ENCODE data around the gene TRERF1. TPM values are rescaled to one million over a fixed set of nuclear protein-coding genes. Genes with fewer than 3 reads are reported as not detected.

Gene TRERF1
- polyA plus RNA-seq, 1 of the 3 experiments (the other 2 are of a cell fraction) = 3.6 TPM

DNA sequence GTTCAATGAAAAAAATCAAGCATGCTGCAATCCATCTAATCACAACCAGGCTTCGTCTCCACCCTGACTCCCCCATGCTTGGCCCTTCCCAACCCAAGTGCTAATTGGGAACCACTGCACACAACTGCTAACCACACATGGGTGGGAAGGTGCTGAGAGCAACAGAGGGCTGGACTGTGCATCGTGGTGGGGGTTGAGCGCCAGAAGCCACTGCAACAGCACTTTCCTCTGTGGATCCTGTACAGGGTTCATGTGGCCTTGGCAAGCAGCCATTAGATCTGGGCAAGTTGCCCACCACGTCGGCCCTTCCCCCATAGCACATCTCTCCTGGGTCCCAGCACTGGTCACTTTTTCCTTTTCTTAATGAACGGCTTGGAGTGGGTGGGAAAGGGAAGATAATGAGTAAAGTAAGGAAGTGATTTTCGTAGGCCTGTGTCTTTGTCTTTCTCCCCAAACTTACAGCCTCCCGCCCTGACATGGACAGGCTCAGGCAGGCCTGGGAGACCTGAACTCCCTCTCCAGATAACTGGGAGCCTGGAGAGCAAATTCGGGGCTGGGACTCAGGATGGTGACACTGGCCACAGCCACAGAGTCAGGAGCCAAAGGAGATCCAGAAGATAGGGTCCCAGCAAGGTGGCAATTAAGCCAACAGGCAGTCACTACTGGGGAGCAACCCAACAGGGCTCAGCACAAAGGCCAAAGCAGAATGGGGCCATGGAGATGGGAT lies 199.7 kb downstream of the TRERF1 start (continued):
- TF ChIP-seq, protein P1, sequence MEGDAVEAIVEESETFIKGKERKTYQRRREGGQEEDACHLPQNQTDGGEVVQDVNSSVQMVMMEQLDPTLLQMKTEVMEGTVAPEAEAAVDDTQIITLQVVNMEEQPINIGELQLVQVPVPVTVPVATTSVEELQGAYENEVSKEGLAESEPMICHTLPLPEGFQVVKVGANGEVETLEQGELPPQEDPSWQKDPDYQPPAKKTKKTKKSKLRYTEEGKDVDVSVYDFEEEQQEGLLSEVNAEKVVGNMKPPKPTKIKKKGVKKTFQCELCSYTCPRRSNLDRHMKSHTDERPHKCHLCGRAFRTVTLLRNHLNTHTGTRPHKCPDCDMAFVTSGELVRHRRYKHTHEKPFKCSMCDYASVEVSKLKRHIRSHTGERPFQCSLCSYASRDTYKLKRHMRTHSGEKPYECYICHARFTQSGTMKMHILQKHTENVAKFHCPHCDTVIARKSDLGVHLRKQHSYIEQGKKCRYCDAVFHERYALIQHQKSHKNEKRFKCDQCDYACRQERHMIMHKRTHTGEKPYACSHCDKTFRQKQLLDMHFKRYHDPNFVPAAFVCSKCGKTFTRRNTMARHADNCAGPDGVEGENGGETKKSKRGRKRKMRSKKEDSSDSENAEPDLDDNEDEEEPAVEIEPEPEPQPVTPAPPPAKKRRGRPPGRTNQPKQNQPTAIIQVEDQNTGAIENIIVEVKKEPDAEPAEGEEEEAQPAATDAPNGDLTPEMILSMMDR (IDR thresholded peaks at IDR 0.05) = no peak
- TF ChIP-seq POLR2AphosphoS5 (IDR thresholded peaks at IDR 0.05; ENCODE audit: low read depth, low read length) (peak; percentile 12; the same call in 1 of the 2 replicates), ELF1 (IDR thresholded peaks at IDR 0.05) (no peak), FOSL2 (IDR thresholded peaks at IDR 0.05; ENCODE audit: borderline replicate concordance, low read depth) (no peak), FOXJ3 (CRISPR knock-in tag; IDR thresholded peaks at IDR 0.05) (peak; percentile 77; the same call in 1 of the 2 replicates), NRF1 (IDR thresholded peaks at IDR 0.05; ENCODE audit: low read depth, low read length) (no peak), GATA2 (CRISPR knock-in tag; IDR thresholded peaks at IDR 0.05) (peak; percentile 34), MEF2A (IDR thresholded peaks at IDR 0.05; ENCODE audit: borderline replicate concordance, low read depth) (no peak), CHD2 (IDR thresholded peaks at IDR 0.05; ENCODE audit: low read length, partially characterized antibody) (peak; percentile 95), TCF12 (IDR thresholded peaks at IDR 0.05) (0 out of 2 replicates have a peak, but pooled peaks have one; percentile 20), SIN3A (IDR thresholded peaks at IDR 0.05; ENCODE audit: borderline replicate concordance, low read depth, low read length) (no peak), TAF1 (IDR thresholded peaks at IDR 0.05; ENCODE audit: borderline replicate concordance, low read depth, low read length) (no peak), MXI1 (IDR thresholded peaks at IDR 0.05; ENCODE audit: low read depth, low read length) (peak; percentile 66; the same call in 1 of the 2 replicates)

DNA sequence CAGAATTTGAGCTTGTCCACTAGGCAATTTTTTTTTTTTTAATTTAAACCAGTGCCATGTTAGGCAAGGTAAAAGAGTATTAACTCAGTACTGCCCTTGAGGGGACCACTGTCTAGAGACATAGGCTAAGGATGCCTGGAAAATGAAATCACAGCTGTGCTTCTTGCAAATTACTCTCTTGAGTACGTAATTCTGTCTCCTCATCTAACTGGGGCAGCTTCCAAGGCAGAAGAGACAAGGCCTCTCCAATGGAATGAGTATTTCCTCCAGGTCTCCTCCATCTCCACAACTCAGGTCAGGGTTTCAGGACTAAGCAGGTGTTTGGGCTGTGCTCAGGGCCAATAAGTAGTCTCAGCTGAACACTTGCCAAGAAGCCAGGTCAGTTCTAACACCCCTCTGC lies 200.2 kb downstream of the TRERF1 start:
- H3K9ac ChIP-seq = no peak overlapping the region
- H4K20me1 ChIP-seq (ENCODE audit: insufficient read depth) = no peaks in the 10 kb centered on the region
- no peak overlapping the region for H3K4me2 ChIP-seq
- H3K9me2 ChIP-seq = no peaks in the 10 kb centered on the region
- peaks cover 12 to 21% of the 10 kb centered on the region in 2 experiments; a peak in 1 of 4 replicates for H3K4me1 ChIP-seq (ENCODE audit: control insufficient read depth in 1 of 2, insufficient read depth in 2 of 2, low read depth in 1 of 2, low read length in 1 of 2)
- TF ChIP-seq, protein P2, sequence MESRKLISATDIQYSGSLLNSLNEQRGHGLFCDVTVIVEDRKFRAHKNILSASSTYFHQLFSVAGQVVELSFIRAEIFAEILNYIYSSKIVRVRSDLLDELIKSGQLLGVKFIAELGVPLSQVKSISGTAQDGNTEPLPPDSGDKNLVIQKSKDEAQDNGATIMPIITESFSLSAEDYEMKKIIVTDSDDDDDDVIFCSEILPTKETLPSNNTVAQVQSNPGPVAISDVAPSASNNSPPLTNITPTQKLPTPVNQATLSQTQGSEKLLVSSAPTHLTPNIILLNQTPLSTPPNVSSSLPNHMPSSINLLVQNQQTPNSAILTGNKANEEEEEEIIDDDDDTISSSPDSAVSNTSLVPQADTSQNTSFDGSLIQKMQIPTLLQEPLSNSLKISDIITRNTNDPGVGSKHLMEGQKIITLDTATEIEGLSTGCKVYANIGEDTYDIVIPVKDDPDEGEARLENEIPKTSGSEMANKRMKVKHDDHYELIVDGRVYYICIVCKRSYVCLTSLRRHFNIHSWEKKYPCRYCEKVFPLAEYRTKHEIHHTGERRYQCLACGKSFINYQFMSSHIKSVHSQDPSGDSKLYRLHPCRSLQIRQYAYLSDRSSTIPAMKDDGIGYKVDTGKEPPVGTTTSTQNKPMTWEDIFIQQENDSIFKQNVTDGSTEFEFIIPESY (IDR thresholded peaks at IDR 0.05; ENCODE audit: borderline replicate concordance, low read depth) = no peak
- TF ChIP-seq TCF12 (IDR thresholded peaks at IDR 0.05) (no peak), CHD2 (IDR thresholded peaks at IDR 0.05; ENCODE audit: low read length, partially characterized antibody) (no peak), TEAD4 (IDR thresholded peaks at IDR 0.05; ENCODE audit: borderline replicate concordance, insufficient read depth) (no peak), FOXJ3 (CRISPR knock-in tag; IDR thresholded peaks at IDR 0.05) (no peak), GABPA (IDR thresholded peaks at IDR 0.05; ENCODE audit: low read depth) (no peak)
- TF ChIP-seq, protein P3, sequence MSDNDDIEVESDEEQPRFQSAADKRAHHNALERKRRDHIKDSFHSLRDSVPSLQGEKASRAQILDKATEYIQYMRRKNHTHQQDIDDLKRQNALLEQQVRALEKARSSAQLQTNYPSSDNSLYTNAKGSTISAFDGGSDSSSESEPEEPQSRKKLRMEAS (IDR thresholded peaks at IDR 0.05; ENCODE audit: low read depth) = no peak
- H3K27ac ChIP-seq (ENCODE audit: low read depth in 2 of 2, low read length in 1 of 2) = peak overlapping the region in 1 of 2 experiments; percentile 78; a peak in 2 of 4 replicates
- ChIA-PET POLR2A (interaction anchor here (0.6 kb wide), 1 partner anchor 538 kb away, joined by 5 read pairs; no protein-coding TSS in a partner anchor), CTCF (interaction anchor here (0.7 to 1.3 kb wide), 5 partner anchors 8 to 296 kb away, joined by 3 read pairs; no protein-coding TSS in a partner anchor)
- no peaks in the 10 kb centered on the region for H3K27me3 ChIP-seq (ENCODE audit: insufficient read depth)
- WGBS (ENCODE audit: low lambda C conversion rate) = 100% methylated on average over 1 of the region's 1 CpG
- no peak overlapping the region for H2AFZ ChIP-seq (ENCODE audit: low read depth)
- H3K36me3 ChIP-seq (replicated peaks in 1 of 2; ENCODE audit: control insufficient read depth in 1 of 2, insufficient read depth in 2 of 2, low read length in 1 of 2) = peaks cover 25 to 37% of the 10 kb centered on the region in 2 experiments
- no peak for DNase-seq
- H3K79me2 ChIP-seq (ENCODE audit: insufficient read depth) = no peaks in the 10 kb centered on the region
- no peaks in the 10 kb centered on the region for H3F3A ChIP-seq (replicated peaks; ENCODE audit: insufficient read depth)
- H3K9me3 ChIP-seq = no peaks in the 10 kb centered on the region
- H3K4me3 ChIP-seq (ENCODE audit: low read depth in 2 of 2, low read length in 1 of 2) = no peak overlapping the region

Measured in SK-N-SH (cell line).